Parathyroid adenoma (tissue), 2 donors: ENCODE measurements around the gene DYNLL1.

Experiments
- H2AFZ ChIP-seq: fragments of 300-600 bp; sonication (generic); one replicate; pipeline ENCODE4 v1.7.0; 2017; ENCODE audit warnings: antibody characterized with exemption, mild to moderate bottlenecking
- H3K27ac ChIP-seq: fragments of 300-600 bp; sonication (generic); one replicate; pipeline ENCODE4 v1.7.0; 2017
- H3K27me3 ChIP-seq: fragments of 300-600 bp; sonication (generic); one replicate; pipeline ENCODE4 v1.7.0; 2017; ENCODE audit warnings: low read length; ENCODE audit not compliant: control insufficient read depth, insufficient read depth
- H3K36me3 ChIP-seq: fragments of 300-600 bp; sonication (generic); one replicate; pipeline ENCODE4 v1.7.0; 2017; ENCODE audit warnings: low read length; ENCODE audit not compliant: control insufficient read depth, insufficient read depth
- H3K4me1 ChIP-seq: fragments of 300-600 bp; sonication (generic); one replicate; pipeline ENCODE4 v1.7.0; 2017; ENCODE audit warnings: control low read depth
- H3K4me2 ChIP-seq: fragments of 300-600 bp; sonication (generic); one replicate; pipeline ENCODE4 v1.7.0; 2017; ENCODE audit warnings: low read length
- H3K4me3 ChIP-seq: fragments of 300-600 bp; sonication (generic); one replicate; pipeline ENCODE4 v1.7.0; 2017; ENCODE audit warnings: low read depth, low read length
- H3K79me2 ChIP-seq: fragments of 300-600 bp; sonication (generic); one replicate; pipeline ENCODE4 v1.7.0; 2017; ENCODE audit warnings: control low read depth
- H3K9ac ChIP-seq: fragments of 300-600 bp; sonication (generic); one replicate; pipeline ENCODE4 v1.7.0; 2017; ENCODE audit warnings: mild to moderate bottlenecking
- H3K9me3 ChIP-seq: fragments of 300-600 bp; sonication (generic); one replicate; pipeline ENCODE4 v1.7.0; 2017; ENCODE audit warnings: low read length; ENCODE audit not compliant: control insufficient read depth
- TF ChIP-seq, protein P1 (sequence below): fragments of 300-600 bp; sonication (generic); IDR thresholded peaks from one replicate; pipeline ENCODE4 v1.7.0; 2017; ENCODE audit warnings: antibody characterized with exemption, mild to moderate bottlenecking
- donor health status: primary hyperparathyroidism.

The DYNLL1 gene

DNA sequence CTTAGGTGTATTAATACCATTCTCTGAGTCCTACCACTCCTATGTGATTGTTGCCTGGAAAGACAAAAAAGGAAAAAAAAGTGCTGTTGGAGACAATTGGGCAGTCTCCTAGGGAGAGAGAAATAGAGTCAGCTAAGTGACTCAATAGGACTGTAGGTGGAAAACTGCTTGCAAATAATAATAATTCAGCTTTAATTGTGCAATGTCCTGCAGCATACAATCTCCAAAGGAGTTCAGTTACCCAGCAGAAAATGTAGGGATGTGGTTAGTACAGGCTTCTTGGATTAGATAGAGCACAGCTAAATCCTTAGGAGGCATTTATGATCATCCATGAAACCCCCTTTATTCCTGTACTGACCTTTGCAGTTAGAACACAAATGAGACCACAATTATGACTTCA lies 23.4 kb upstream of the DYNLL1 start:
- Histone ChIP-seq H3K36me3 (no peaks in the 10 kb centered on the region), H3K9ac (no peak overlapping the region), H3K79me2 (peaks cover 12% of the 10 kb centered on the region), H3K4me1 (peaks cover 3% of the 10 kb centered on the region), H3K27me3 (no peaks in the 10 kb centered on the region), H3K4me2 (no peak overlapping the region), H3K27ac (no peak overlapping the region), H2AFZ (no peak overlapping the region), H3K4me3 (no peak overlapping the region), H3K9me3 (no peaks in the 10 kb centered on the region)
- TF ChIP-seq, protein P1, sequence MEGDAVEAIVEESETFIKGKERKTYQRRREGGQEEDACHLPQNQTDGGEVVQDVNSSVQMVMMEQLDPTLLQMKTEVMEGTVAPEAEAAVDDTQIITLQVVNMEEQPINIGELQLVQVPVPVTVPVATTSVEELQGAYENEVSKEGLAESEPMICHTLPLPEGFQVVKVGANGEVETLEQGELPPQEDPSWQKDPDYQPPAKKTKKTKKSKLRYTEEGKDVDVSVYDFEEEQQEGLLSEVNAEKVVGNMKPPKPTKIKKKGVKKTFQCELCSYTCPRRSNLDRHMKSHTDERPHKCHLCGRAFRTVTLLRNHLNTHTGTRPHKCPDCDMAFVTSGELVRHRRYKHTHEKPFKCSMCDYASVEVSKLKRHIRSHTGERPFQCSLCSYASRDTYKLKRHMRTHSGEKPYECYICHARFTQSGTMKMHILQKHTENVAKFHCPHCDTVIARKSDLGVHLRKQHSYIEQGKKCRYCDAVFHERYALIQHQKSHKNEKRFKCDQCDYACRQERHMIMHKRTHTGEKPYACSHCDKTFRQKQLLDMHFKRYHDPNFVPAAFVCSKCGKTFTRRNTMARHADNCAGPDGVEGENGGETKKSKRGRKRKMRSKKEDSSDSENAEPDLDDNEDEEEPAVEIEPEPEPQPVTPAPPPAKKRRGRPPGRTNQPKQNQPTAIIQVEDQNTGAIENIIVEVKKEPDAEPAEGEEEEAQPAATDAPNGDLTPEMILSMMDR = no peak

DNA sequence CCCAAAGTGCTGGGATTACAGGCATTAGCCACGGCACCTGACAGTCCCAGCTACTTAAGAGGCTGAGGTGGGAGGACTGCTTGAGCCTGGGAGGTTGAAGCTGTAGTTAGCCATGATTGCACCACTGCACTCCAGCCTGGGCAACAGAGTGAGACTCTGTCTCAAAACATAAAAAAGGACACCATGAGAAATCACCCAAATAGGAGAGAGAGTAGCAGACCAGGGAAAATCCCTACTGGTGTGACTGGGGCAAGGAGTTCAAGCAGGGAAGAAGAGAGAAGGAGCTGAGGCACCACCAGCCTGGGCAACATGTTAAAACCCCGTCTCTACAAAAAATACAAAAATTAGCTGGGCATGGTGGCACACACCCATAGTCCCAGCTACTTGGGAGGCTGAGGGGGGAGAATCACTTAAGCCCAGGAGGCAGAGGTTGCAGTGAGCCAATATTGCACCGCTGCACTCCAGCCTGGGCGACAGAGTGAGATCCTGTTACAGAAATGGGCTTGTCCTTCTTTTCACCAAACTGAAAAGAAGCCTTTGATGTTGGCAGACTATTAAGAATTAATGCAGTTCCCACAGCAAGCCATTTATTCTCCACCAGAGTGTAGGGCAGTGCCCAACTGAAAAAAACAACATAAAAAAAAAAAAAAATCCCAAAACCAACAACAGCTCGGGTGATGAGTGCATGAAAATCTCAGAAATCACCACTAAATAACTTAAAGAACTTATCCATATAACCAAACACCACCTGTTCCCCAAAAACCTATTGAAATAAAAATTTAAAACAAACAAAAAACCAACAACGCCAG lies 21.9 kb upstream of the DYNLL1 start:
- Histone ChIP-seq H3K4me1 (no peaks in the 10 kb centered on the region), H3K9me3 (no peaks in the 10 kb centered on the region), H3K27me3 (no peaks in the 10 kb centered on the region), H3K4me3 (no peak overlapping the region), H3K36me3 (no peaks in the 10 kb centered on the region), H3K27ac (no peak overlapping the region), H3K9ac (no peak overlapping the region), H3K79me2 (peaks cover 10% of the 10 kb centered on the region), H2AFZ (no peak overlapping the region), H3K4me2 (no peak overlapping the region)
- TF ChIP-seq, protein P1 = no peak

DNA sequence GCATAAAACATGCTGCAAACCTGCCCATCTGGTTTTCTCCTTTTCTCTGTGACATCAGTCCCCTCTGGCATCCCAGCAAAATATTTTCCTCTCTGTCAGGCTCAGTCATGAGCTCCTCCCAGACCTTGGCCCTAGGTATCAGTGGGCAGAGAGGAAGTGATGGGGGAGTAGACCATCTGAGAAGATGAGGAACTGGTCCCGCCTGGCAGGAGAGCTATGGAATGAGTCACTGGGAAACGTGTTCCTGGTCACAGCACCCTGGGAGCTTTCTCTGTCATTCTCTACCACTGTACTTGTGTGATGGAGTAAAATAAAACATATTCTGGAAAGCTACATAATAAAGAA lies 21.3 kb upstream of the DYNLL1 start:
- no peaks in the 10 kb centered on the region for H3K27me3 ChIP-seq
- TF ChIP-seq, protein P1 = no peak
- no peak overlapping the region for H3K4me2 ChIP-seq
- no peak overlapping the region for H3K27ac ChIP-seq
- no peaks in the 10 kb centered on the region for H3K36me3 ChIP-seq
- no peak overlapping the region for H2AFZ ChIP-seq
- H3K9me3 ChIP-seq = no peaks in the 10 kb centered on the region
- H3K4me3 ChIP-seq = no peak overlapping the region
- no peaks in the 10 kb centered on the region for H3K4me1 ChIP-seq
- H3K79me2 ChIP-seq = peaks cover 10% of the 10 kb centered on the region
- no peak overlapping the region for H3K9ac ChIP-seq

DNA sequence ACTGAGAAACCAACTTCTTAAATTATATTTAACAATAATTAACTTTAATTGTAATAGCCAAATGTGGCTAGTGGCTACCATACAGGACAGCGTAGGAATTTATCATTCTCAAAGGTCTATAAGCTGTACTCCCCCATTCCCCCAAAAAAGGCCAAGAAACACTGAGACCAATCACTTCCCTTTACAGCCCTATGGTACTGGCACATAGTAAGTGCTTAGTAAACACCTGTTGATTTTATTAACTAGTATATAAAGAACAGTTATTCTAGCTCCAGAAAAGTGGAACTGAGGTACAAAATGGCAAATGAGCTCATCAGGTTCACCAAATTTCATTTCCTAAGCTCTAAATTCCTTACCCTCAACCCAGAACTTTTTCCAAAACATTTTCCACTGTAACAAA lies 20.3 kb upstream of the DYNLL1 start:
- Histone ChIP-seq H2AFZ (no peak overlapping the region), H3K27ac (no peak overlapping the region), H3K79me2 (peaks cover 4% of the 10 kb centered on the region), H3K27me3 (no peaks in the 10 kb centered on the region), H3K4me1 (no peaks in the 10 kb centered on the region), H3K4me2 (no peak overlapping the region), H3K9ac (no peak overlapping the region), H3K36me3 (no peaks in the 10 kb centered on the region), H3K4me3 (no peak overlapping the region), H3K9me3 (no peaks in the 10 kb centered on the region)
- TF ChIP-seq, protein P1 = no peak

DNA sequence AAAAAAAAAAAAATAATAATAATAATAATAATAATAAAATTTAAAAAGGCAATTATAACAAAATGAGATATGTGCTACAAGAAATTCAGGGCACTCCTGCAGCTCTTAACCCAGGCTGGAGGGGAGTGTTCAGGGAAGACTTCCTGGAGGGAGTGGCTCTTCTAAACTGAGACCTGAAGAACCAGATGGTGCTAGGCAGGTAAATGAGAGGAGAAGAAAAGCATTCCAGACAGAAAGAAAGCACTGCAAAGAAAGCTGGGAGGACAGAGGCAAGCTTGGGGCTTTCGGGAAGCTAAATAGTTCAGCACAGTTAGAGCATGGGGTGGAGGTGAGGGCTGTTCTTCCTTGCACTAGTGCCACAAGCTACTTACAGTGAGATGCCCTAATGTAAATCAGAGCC lies 16.5 kb upstream of the DYNLL1 start:
- H3K27me3 ChIP-seq = no peaks in the 10 kb centered on the region
- TF ChIP-seq, protein P1 = no peak
- no peak overlapping the region for H3K4me2 ChIP-seq
- H2AFZ ChIP-seq = no peak overlapping the region
- no peak overlapping the region for H3K9ac ChIP-seq
- H3K4me3 ChIP-seq = no peak overlapping the region
- H3K9me3 ChIP-seq = no peaks in the 10 kb centered on the region
- peaks cover 6% of the 10 kb centered on the region for H3K79me2 ChIP-seq
- no peaks in the 10 kb centered on the region for H3K4me1 ChIP-seq
- no peak overlapping the region for H3K27ac ChIP-seq
- no peaks in the 10 kb centered on the region for H3K36me3 ChIP-seq
